H1 (cell line): Measurements from ENCODE around the gene MRM2. TPM values are rescaled to one million over a fixed set of nuclear protein-coding genes. Genes with fewer than 3 reads are reported as not detected.

Source experiments
- CTCF ChIA-PET: fragments of 300-600 bp; sonication (Branson Sonifier 250); formaldehyde crosslinking; loops from one replicate; lab custom pipeline; 2021; ENCODE audit not compliant: partially characterized antibody; lab: Charles Lee
- POLR2A ChIA-PET: fragments of 300-600 bp; sonication (Branson Sonifier 250); formaldehyde crosslinking; loops from one replicate; lab custom pipeline; 2021; ENCODE audit warnings: inconsistent platforms; ENCODE audit not compliant: partially characterized antibody; lab: Charles Lee
- DNase-seq, 2 experiments: peaks; one replicate each; pipeline versions ENCODE4 v3.0.0 to v3.0.0-alpha.2; 2010 to 2022; ENCODE audit warnings: low spot score in 2 of 2, low read depth in 1 of 2, mixed read lengths in 1 of 2
- FAIRE-seq: peaks from 2 replicates; lab custom pipeline; 2011; peaks lifted over from hg19 to GRCh38; lab: Jason Lieb, UNC
- H2AFZ ChIP-seq: 2 replicates; pipeline ENCODE4 v1.8.1; 2012; ENCODE audit warnings: low read length, inconsistent platforms
- H2AK5ac ChIP-seq: 2 replicates; pipeline ENCODE4 v1.6.1; 2013; ENCODE audit warnings: low read depth, low read length
- H2BK120ac ChIP-seq: replicated peaks from 2 replicates; pipeline ENCODE3; 2013; ENCODE audit warnings: low read depth, low read length, inconsistent platforms
- H2BK12ac ChIP-seq: 2 replicates; pipeline ENCODE4 v1.6.1; 2013; ENCODE audit warnings: low read depth, low read length
- H2BK15ac ChIP-seq: 2 replicates; pipeline ENCODE4 v1.6.1; 2013; ENCODE audit warnings: low read length
- H2BK20ac ChIP-seq: 2 replicates; pipeline ENCODE4 v1.6.1; 2013; ENCODE audit warnings: low read length
- H2BK5ac ChIP-seq: 2 replicates; pipeline ENCODE4 v1.6.1; 2013; ENCODE audit warnings: low read depth, low read length
- H3K14ac ChIP-seq: 2 replicates; pipeline ENCODE4 v1.6.1; 2013; ENCODE audit warnings: inconsistent platforms; ENCODE audit not compliant: insufficient read length
- H3K18ac ChIP-seq: 2 replicates; pipeline ENCODE4 v1.6.1; 2013; ENCODE audit warnings: low read length; ENCODE audit errors: extremely low read depth
- H3K23ac ChIP-seq: 2 replicates; pipeline ENCODE4 v1.6.1; 2013; ENCODE audit warnings: inconsistent platforms; ENCODE audit not compliant: insufficient read length
- H3K23me2 ChIP-seq: 2 replicates; pipeline ENCODE4 v1.6.1; 2013; ENCODE audit warnings: low read depth, low read length
- H3K27ac ChIP-seq: 2 replicates; pipeline ENCODE4 v1.6.1; 2011; ENCODE audit warnings: low read depth, low read length, inconsistent platforms
- H3K27me3 ChIP-seq, 4 experiments: replicated peaks in 1 of 4; 1 replicate in 1 of 4; 2 replicates in 3 of 4; pipeline versions ENCODE4 v1.6.1 to v1.8.1; 2011 to 2013; ENCODE audit warnings: low read length in 3 of 4, mild to moderate bottlenecking in 3 of 4, inconsistent platforms in 2 of 4, mixed read lengths in 2 of 4, moderate library complexity in 1 of 4; ENCODE audit not compliant: control insufficient read depth in 3 of 4, insufficient read depth in 3 of 4; ENCODE audit errors: extremely low read depth in 1 of 4
- H3K36me3 ChIP-seq, 4 experiments: 2 replicates each; pipeline versions ENCODE4 v1.6.1 to v1.8.1; 2011 to 2013; ENCODE audit warnings: mild to moderate bottlenecking in 4 of 4, low read length in 3 of 4, moderate library complexity in 2 of 4, control low read depth in 1 of 4, inconsistent platforms in 1 of 4; ENCODE audit not compliant: insufficient read depth in 4 of 4, control insufficient read depth in 2 of 4
- H3K4ac ChIP-seq: replicated peaks from 2 replicates; pipeline ENCODE3; 2013; ENCODE audit warnings: low read length, low read depth, mixed read lengths, inconsistent platforms; ENCODE audit not compliant: insufficient read length
- H3K4me1 ChIP-seq, 4 experiments: replicated peaks in 1 of 4; 1 replicate in 1 of 4; 2 replicates in 3 of 4; pipeline versions ENCODE4 v1.6.1 to v1.8.1; 2011 to 2013; ENCODE audit warnings: low read length in 3 of 4, inconsistent platforms in 2 of 4, mixed read lengths in 1 of 4; ENCODE audit not compliant: insufficient read depth in 4 of 4, control insufficient read depth in 3 of 4
- H3K4me2 ChIP-seq, 2 experiments: 2 replicates each; pipeline versions ENCODE4 v1.6.1 to v1.8.1; 2011 to 2013; ENCODE audit warnings: low read depth in 2 of 2, low read length in 2 of 2, control low read depth in 1 of 2, inconsistent platforms in 1 of 2, mild to moderate bottlenecking in 1 of 2; ENCODE audit not compliant: insufficient read depth in 1 of 2
- H3K4me3 ChIP-seq, 4 experiments: fragments of 200-600, 300-600 bp in 1 of 4; sonication (generic), shearing (Covaris generic), sonication (Bioruptor Twin) in 1 of 4; 2 replicates each; pipeline versions ENCODE4 v1.5.1 to v1.8.1; 2011 to 2016; ENCODE audit warnings: low read length in 4 of 4, low read depth in 3 of 4, control low read depth in 2 of 4, inconsistent platforms in 2 of 4, mild to moderate bottlenecking in 2 of 4, mixed read lengths in 1 of 4, moderate library complexity in 1 of 4; ENCODE audit not compliant: insufficient read depth in 2 of 4; ENCODE audit errors: extremely low read depth in 1 of 4
- H3K56ac ChIP-seq: replicated peaks from 2 replicates; pipeline ENCODE3; 2013; ENCODE audit warnings: low read depth, mild to moderate bottlenecking, mixed read lengths, low read length, inconsistent platforms; ENCODE audit not compliant: insufficient read length
- H3K79me1 ChIP-seq: 2 replicates; pipeline ENCODE4 v1.6.1; 2013; ENCODE audit warnings: low read depth, low read length, control low read depth
- H3K79me2 ChIP-seq, 2 experiments: 2 replicates each; pipeline versions ENCODE4 v1.6.1 to v1.8.1; 2012 to 2013; ENCODE audit warnings: low read length in 2 of 2, mild to moderate bottlenecking in 2 of 2, inconsistent platforms in 1 of 2; ENCODE audit not compliant: insufficient read depth in 2 of 2, control insufficient read depth in 1 of 2
- H3K9ac ChIP-seq, 4 experiments: replicated peaks in 1 of 4; 1 replicate in 1 of 4; 2 replicates in 3 of 4; pipeline versions ENCODE4 v1.6.1 to v1.8.1; 2011 to 2013; ENCODE audit warnings: low read depth in 3 of 4, low read length in 3 of 4, control low read depth in 2 of 4, mild to moderate bottlenecking in 2 of 4, moderate library complexity in 2 of 4, inconsistent platforms in 1 of 4; ENCODE audit errors: extremely low read depth in 1 of 4
- H3K9me3 ChIP-seq, 2 experiments: 2 replicates each; pipeline versions ENCODE4 v1.6.1 to v1.8.1; 2012 to 2013; ENCODE audit warnings: mild to moderate bottlenecking in 2 of 2, moderate library complexity in 2 of 2, control low read depth in 1 of 2, inconsistent platforms in 1 of 2, low read depth in 1 of 2, low read length in 1 of 2, mixed read lengths in 1 of 2; ENCODE audit not compliant: insufficient read depth in 2 of 2
- H4K20me1 ChIP-seq, 2 experiments: replicated peaks in 1 of 2; 2 replicates each; pipeline versions ENCODE3 to v1.8.1; 2011 to 2013; ENCODE audit warnings: inconsistent platforms in 2 of 2, low read length in 2 of 2, mild to moderate bottlenecking in 1 of 2; ENCODE audit not compliant: insufficient read depth in 2 of 2, control insufficient read depth in 1 of 2
- H4K5ac ChIP-seq: 2 replicates; pipeline ENCODE4 v1.6.1; 2013; ENCODE audit warnings: low read length, low read depth, mixed read lengths, inconsistent platforms; ENCODE audit not compliant: insufficient read length
- H4K8ac ChIP-seq: 2 replicates; pipeline ENCODE4 v1.8.0; 2013; ENCODE audit warnings: mild to moderate bottlenecking, moderate library complexity, low read length, inconsistent platforms; ENCODE audit not compliant: insufficient read depth; ENCODE audit errors: extremely low read depth
- H4K91ac ChIP-seq: replicated peaks from 2 replicates; pipeline ENCODE3; 2013; ENCODE audit warnings: low read length, mixed read lengths, inconsistent platforms; ENCODE audit not compliant: insufficient read length
- CHD2 ChIP-seq: IDR thresholded peaks from 2 replicates; pipeline ENCODE4 v1.6.1; 2012; ENCODE audit warnings: low read length, improper control_type of control experiment
- HDAC2 ChIP-seq, 2 experiments: fragments of 300-600 bp in 1 of 2; sonication (generic) in 1 of 2; IDR thresholded peaks; 2 replicates each; pipeline ENCODE4 v1.6.1; 2011 to 2012; ENCODE audit warnings: low read depth in 2 of 2, low read length in 2 of 2, mild to moderate bottlenecking in 2 of 2, moderate library complexity in 2 of 2, borderline replicate concordance in 1 of 2, inconsistent platforms in 1 of 2
- WGBS, 2 experiments: shearing (Covaris generic) in 1 of 2; methylation state at CpG; one replicate each; pipeline versions ENCODE4 v1.1.6 to v1.1.7; 2013 to 2015; ENCODE audit warnings: low lambda C conversion rate in 2 of 2, mixed read lengths in 2 of 2, inconsistent platforms in 1 of 2, low coverage in 1 of 2, missing lambda C conversion rate in 1 of 2; ENCODE audit not compliant: insufficient replicate concordance in 2 of 2, insufficient coverage in 1 of 2, insufficient read length in 1 of 2; ENCODE audit errors: extremely low coverage in 1 of 2, missing lambda C conversion rate in 1 of 2; 5-methylcytosine and 5-hydroxymethylcytosine counted together
- polyA plus RNA-seq, 7 experiments: library from polyadenylated mRNA; depleted of rRNA in 3 of 7; stranded (reverse) in 5 of 7; unstranded in 2 of 7; fragments of >200 nt in 5 of 7; fragments of 200-250 nt in 2 of 7; gene quantifications; 1 replicate in 5 of 7; 2 replicates in 1 of 7; 4 replicates in 1 of 7; pipeline versions ENCODE4 v1.2.1 to v1.2.3, GENCODE V29; 2011 to 2013; ENCODE audit warnings: missing spikeins in 2 of 7, mixed read lengths in 2 of 7
- total RNA-seq: library from RNA; stranded (reverse); fragmentation: NEBNext Ultra II Directional; extraction: Animal tissue kit (Norgen Biotek cat#: 25700); gene quantifications from 2 replicates; pipeline ENCODE4 v1.2.1, GENCODE V29; 2021

Gene MRM2
- total and polyA plus RNA-seq, 2 of the 8 experiments (the other 6 are each of a cell fraction or from before 2014, with no cell fraction given): 17.2 to 38.6 TPM

GRCh38 chr7:2210551-2211258 is 31.3 kb downstream of the MRM2 start:
- Histone ChIP-seq H4K20me1 (peaks cover 3 to 26% of the 10 kb centered on the region in 2 experiments), H2BK15ac (no peak overlapping the region), H2BK20ac (no peak overlapping the region), H3K4ac (no peak overlapping the region), H2AFZ (no peak overlapping the region), H4K5ac (no peak overlapping the region), H3K4me3 (no peak overlapping the region), H3K36me3 (peaks cover 8 to 51% (median 29%) of the 10 kb centered on the region in 4 experiments; a peak in 6 of 8 replicates), H3K14ac (no peak overlapping the region), H4K8ac (no peak overlapping the region), H2AK5ac (no peak overlapping the region), H2BK120ac (no peak overlapping the region), H3K23me2 (no peaks in the 10 kb centered on the region), H3K27me3 (no peaks in the 10 kb centered on the region), H4K91ac (no peak overlapping the region), H3K4me2 (no peak overlapping the region), H2BK5ac (no peak overlapping the region), H3K27ac (no peak overlapping the region), H3K9ac (no peak overlapping the region), H3K4me1 (no peaks in the 10 kb centered on the region), H3K56ac (no peak overlapping the region), H2BK12ac (no peak overlapping the region), H3K9me3 (no peaks in the 10 kb centered on the region), H3K23ac (no peak overlapping the region), H3K18ac (no peak overlapping the region), H3K79me2 (no peaks in the 10 kb centered on the region), H3K79me1 (no peaks in the 10 kb centered on the region)
- ChIA-PET POLR2A (interaction anchor here (0.6 kb wide), 1 partner anchor 542 kb away, joined by 3 read pairs; no protein-coding TSS in a partner anchor), CTCF (interaction anchor here (1.3 to 1.8 kb wide), 9 partner anchors 15 to 173 kb away, joined by 3 to 7 read pairs (median 5); no protein-coding TSS in a partner anchor)
- TF ChIP-seq HDAC2 (IDR thresholded peaks at IDR 0.05; ENCODE audit: borderline replicate concordance in 1 of 2, low read depth in 2 of 2, low read length in 2 of 2) (no peak), CHD2 (no peak)
- FAIRE-seq (no peak), DNase-seq (no peak)
- WGBS, 2 experiments: 96% methylated on average over 27 of the region's 30 CpGs; no CpG with 5 or more reads in 1 of the 2 experiments
